T-helper 17 cell (primary cell): ENCODE measurements around the gene KLHL40. TPM values are rescaled to one million over a fixed set of nuclear protein-coding genes. Genes with fewer than 3 reads are reported as not detected.

Experiments
- ATAC-seq: fragments of 150-1000 bp; cut with Tn5 transposase; 2 replicates; pipeline ENCODE4 v1.10.0; 2021; ENCODE audit warnings: mild to moderate bottlenecking, moderate library complexity
- DNase-seq, 3 donors: peaks; one replicate each; pipeline versions ENCODE4 v3.0.0 to v3.0.0-alpha.2; 2020 to 2021
- H3K9me3 ChIP-seq: one replicate; pipeline ENCODE4 v1.7.0; 2013; ENCODE audit warnings: low read length, mild to moderate bottlenecking; ENCODE audit not compliant: control insufficient read depth, poor library complexity, severe bottlenecking
- H3K27ac Mint-ChIP-seq: one replicate; pipeline ENCODE4 v1.8.0; 2022; ENCODE audit warnings: mild to moderate bottlenecking, moderate library complexity, mixed read lengths
- H3K27me3 Mint-ChIP-seq: one replicate; pipeline ENCODE4 v1.8.0; 2022; ENCODE audit warnings: mixed read lengths
- H3K36me3 Mint-ChIP-seq: one replicate; pipeline ENCODE4 v1.8.0; 2022; ENCODE audit warnings: low read depth, mixed read lengths
- H3K4me1 Mint-ChIP-seq: one replicate; pipeline ENCODE4 v1.8.0; 2022; ENCODE audit warnings: mild to moderate bottlenecking, mixed read lengths
- H3K4me3 Mint-ChIP-seq: one replicate; pipeline ENCODE4 v1.8.0; 2022; ENCODE audit warnings: mild to moderate bottlenecking, moderate library complexity, mixed read lengths
- total RNA-seq, 4 donors: library from RNA in 2 of 4; stranded (reverse) in 2 of 4; gene quantifications; one replicate each; pipeline ENCODE4 v1.2.3 and lab custom pipeline; 2022 to 2026

Gene KLHL40
- total RNA-seq, 2 donors from 2014 or later: not detected

DNA sequence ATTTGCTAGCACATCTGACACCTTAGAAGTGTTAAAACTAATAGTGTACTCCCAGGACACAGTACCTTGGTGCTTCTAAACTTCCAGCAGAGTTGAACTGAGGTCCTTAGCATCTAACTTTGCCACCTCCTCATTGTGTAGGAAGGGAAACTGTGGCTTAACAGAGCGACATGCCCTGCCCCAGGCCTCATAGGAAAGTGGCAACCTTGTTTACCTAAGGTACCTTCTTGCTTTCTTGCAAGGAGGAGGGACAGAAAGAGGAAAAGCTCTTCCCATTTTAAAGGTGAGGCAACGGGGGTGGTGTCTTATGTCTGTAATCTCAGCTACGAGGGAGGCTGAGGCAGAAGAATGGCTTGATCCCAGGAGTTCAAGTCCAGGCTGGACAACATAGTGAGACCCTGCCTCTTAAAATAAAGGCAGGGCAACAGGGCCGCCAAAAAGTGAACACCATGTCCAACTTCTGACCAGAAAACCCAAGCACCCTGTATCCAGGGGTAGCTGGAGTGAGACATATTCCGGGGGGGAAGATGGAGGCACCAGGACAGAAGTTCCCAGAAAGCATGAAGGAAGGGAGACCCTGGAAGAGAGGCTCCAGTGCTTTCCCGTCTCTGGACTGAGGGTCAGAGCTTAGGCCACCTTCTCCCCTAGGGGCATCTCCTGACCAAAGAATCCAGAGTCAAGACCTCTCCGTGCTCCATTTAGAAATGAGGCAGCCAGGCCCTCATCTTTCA is 540 bp upstream of the KLHL40 start:
- no peak for DNase-seq

DNA sequence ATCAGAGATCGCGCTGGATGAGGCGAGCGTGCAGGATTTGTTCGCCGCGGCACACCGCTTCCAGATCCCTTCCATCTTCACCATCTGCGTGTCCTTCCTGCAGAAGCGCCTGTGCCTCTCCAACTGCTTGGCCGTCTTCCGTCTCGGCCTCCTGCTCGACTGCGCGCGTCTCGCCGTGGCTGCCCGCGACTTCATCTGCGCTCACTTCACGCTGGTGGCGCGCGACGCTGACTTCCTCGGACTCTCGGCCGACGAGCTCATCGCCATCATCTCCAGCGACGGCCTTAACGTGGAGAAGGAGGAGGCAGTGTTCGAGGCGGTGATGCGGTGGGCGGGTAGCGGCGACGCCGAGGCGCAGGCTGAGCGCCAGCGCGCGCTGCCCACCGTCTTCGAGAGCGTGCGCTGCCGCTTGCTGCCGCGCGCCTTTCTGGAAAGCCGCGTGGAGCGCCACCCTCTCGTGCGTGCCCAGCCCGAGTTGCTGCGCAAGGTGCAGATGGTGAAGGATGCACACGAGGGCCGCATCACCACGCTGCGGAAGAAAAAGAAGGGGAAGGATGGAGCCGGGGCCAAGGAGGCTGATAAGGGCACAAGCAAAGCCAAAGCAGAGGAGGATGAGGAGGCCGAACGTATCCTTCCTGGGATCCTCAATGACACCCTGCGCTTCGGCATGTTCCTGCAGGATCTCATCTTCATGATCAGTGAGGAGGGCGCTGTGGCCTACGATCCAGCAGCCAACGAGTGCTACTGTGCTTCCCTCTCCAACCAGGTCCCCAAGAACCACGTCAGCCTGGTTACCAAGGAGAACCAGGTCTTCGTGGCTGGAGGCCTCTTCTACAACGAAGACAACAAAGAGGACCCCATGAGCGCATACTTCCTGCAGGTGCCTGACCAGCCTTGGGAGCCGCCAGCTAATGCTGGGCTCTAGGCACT is 819 bp downstream of the KLHL40 start:
- no peaks in the 10 kb centered on the region for H3K9me3 ChIP-seq
- H3K27ac Mint-ChIP-seq: no peak overlapping the region
- H3K4me1 Mint-ChIP-seq: peaks cover 6% of the 10 kb centered on the region
- no peaks in the 10 kb centered on the region for H3K36me3 Mint-ChIP-seq
- H3K27me3 Mint-ChIP-seq: peaks cover 29% of the 10 kb centered on the region
- H3K4me3 Mint-ChIP-seq: no peak overlapping the region
- ATAC-seq (no peak), DNase-seq (no peak)

More for the DNA sequence above, 540 bp upstream of the KLHL40 start:
- H3K27me3 Mint-ChIP-seq: peaks cover 30% of the 10 kb centered on the region
- no peaks in the 10 kb centered on the region for H3K9me3 ChIP-seq
- no peaks in the 10 kb centered on the region for H3K36me3 Mint-ChIP-seq
- H3K4me1 Mint-ChIP-seq: peaks cover 6% of the 10 kb centered on the region
- no peak overlapping the region for H3K4me3 Mint-ChIP-seq
- no peak for ATAC-seq
- H3K27ac Mint-ChIP-seq: no peak overlapping the region

DNA sequence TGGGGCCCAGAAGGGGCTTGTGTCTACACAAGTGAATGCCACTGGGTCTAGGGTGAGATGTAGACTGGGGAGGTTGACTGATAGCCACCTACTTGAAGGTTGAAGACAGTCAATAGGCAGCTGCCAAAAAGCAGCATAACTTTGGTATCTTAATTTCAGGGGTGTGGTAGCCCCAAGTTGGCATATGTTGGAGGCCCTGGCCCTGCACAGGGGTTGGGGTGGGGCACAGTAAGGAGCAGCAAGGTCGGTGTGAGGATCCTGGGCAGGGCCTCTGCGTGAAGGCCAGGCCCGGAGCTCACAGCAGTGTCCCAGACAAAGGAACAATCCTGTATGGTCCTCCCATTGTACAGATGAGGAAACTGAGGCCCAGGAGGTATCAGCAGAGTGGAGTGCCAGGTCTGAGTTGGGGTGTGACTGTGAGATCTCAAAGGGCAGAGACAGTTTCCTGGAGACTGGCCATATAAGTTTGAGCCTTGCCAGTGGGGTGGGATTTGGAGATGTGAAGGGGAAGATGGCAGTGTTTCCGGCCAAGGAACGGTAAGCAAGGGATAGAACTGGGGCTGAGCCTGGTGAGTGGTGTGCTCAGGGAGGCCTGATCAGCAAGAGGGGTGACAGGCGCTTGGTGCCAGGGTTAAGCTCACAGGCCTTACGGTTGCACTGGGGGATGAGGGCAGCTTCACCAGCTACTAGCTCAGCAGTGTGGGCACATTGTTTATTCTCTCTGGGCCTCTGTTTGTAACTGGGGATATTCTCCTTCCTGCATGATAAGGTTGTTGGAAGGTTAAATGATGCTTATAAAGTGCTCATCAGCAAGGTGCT is 1.7 kb downstream of the KLHL40 start:
- Mint-ChIP-seq H3K4me3 (peak overlapping the region; percentile 32), H3K36me3 (no peaks in the 10 kb centered on the region), H3K27me3 (peaks cover 24% of the 10 kb centered on the region), H3K4me1 (peaks cover 3% of the 10 kb centered on the region), H3K27ac (no peak overlapping the region)
- no peak for DNase-seq
- ATAC-seq: no peak
- no peaks in the 10 kb centered on the region for H3K9me3 ChIP-seq

DNA sequence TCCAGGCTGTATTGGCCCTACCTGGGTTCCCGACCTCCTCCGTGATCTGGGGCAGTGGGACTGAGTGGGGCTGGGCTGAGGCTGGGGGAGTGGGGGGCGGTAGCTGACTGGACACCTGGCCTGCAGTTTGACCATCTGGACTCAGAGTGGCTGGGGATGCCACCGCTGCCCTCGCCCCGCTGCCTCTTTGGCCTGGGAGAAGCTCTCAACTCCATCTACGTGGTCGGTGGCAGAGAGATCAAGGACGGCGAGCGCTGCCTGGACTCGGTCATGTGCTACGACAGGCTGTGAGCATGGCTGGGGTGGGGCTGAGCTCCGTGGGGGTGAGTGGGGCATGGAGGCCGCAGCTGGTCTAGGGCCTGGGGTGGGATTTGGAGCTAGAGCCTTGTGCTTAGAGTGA is 2.7 kb downstream of the KLHL40 start:
- peaks cover 3% of the 10 kb centered on the region for H3K4me1 Mint-ChIP-seq
- DNase-seq (no peak), ATAC-seq (no peak)
- H3K36me3 Mint-ChIP-seq: no peaks in the 10 kb centered on the region
- H3K9me3 ChIP-seq: no peaks in the 10 kb centered on the region
- H3K4me3 Mint-ChIP-seq: no peak overlapping the region
- peaks cover 19% of the 10 kb centered on the region for H3K27me3 Mint-ChIP-seq
- no peak overlapping the region for H3K27ac Mint-ChIP-seq

DNA sequence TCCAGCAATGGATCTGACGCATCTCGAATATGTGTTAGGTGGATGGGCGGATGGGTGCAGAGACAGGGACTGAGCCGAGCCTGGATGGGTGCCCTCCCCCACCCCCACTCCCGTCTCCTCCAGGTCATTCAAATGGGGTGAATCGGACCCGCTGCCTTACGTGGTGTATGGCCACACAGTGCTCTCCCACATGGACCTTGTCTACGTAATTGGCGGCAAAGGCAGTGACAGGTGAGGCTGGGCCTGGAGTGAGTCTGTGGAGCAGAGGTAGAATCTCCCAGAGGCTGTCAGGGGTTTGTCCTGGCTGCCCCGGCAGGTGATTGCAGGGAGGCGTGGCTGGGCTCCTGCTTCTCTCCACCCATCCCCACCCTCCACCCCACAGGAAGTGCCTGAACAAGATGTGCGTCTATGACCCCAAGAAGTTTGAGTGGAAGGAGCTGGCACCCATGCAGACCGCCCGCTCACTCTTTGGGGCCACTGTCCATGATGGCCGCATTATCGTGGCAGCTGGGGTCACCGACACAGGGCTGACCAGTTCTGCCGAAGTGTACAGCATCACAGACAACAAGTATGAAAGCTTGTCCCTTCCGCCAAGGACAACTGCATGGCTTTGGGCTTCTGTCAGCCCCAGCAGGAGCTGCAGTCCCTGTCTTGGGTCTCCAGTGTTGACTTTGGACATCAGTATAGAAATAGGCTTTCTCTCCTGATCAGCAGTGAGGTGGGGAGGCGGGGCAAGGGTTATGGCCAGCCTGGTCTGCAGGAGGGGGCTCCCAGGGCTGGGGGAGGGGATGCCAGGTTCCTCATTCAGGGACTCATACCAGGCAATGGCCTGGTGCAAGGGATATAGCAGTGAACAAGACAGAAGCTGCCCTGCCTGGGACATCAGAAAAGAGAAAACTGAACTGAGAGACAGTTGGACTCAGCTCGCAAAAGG is 3.4 kb downstream of the KLHL40 start:
- H3K4me1 Mint-ChIP-seq: peaks cover 3% of the 10 kb centered on the region
- no peak overlapping the region for H3K4me3 Mint-ChIP-seq
- no peaks in the 10 kb centered on the region for H3K36me3 Mint-ChIP-seq
- no peaks in the 10 kb centered on the region for H3K9me3 ChIP-seq
- ATAC-seq: no peak
- no peak for DNase-seq
- H3K27ac Mint-ChIP-seq: no peak overlapping the region
- H3K27me3 Mint-ChIP-seq: peaks cover 13% of the 10 kb centered on the region

DNA sequence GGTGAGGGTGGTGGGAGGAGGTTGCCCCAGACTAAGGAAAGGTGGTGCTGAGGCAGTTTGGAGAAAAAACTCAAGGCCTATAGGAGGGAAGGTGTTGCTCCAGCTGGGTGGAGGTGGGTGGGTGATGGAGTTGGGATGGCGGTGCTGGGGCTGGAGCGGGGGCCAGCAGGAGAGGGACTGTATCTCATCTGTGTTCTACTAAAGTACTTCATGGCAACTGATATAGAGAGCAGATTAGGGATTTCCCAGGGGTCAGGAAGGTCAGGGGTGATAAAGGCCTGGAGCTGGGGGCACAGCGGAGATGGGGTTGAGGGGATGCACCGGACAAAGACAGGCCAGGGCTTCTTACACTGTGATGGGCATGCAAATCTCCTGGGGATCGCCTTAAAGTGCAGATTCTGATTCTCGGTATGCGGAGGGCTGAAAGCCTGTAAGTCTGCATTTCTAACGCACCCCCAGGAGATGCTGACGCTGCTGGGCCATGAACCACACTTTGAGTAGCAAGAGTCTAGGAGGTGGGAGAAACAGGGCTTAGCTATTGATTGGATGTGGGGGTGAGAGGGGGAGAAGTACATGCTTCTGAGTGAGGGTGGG is 4.2 kb downstream of the KLHL40 start:
- peaks cover 13% of the 10 kb centered on the region for H3K27me3 Mint-ChIP-seq
- H3K27ac Mint-ChIP-seq: no peak overlapping the region
- H3K4me1 Mint-ChIP-seq: peaks cover 3% of the 10 kb centered on the region
- H3K36me3 Mint-ChIP-seq: no peaks in the 10 kb centered on the region
- H3K4me3 Mint-ChIP-seq: no peak overlapping the region
- no peaks in the 10 kb centered on the region for H3K9me3 ChIP-seq
- no peak for DNase-seq
- no peak for ATAC-seq

DNA sequence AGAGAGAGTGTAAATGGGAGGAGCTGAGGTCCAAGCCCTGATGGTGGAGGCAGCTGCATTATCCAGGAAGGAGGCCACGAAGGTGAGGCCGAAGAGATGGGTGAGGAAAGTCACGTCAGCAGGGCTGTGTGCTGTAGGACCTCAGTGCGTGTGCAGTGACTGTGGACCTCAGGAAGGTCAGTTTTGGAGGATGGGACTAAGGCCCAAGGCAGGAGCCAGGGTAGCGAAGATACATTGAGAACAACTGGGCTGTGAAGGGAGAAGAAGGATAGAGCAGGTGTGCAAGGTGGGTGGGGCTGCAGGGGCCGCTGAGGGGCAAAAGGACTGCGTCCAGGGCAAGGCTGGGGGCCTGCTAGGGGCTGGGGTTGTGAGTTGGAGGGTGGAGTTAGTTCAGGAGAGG is 4.9 kb downstream of the KLHL40 start:
- Mint-ChIP-seq H3K36me3 (no peaks in the 10 kb centered on the region), H3K27ac (no peak overlapping the region), H3K27me3 (peaks cover 13% of the 10 kb centered on the region), H3K4me1 (peaks cover 3% of the 10 kb centered on the region), H3K4me3 (no peak overlapping the region)
- ATAC-seq: no peak
- H3K9me3 ChIP-seq: no peaks in the 10 kb centered on the region
- no peak for DNase-seq

DNA sequence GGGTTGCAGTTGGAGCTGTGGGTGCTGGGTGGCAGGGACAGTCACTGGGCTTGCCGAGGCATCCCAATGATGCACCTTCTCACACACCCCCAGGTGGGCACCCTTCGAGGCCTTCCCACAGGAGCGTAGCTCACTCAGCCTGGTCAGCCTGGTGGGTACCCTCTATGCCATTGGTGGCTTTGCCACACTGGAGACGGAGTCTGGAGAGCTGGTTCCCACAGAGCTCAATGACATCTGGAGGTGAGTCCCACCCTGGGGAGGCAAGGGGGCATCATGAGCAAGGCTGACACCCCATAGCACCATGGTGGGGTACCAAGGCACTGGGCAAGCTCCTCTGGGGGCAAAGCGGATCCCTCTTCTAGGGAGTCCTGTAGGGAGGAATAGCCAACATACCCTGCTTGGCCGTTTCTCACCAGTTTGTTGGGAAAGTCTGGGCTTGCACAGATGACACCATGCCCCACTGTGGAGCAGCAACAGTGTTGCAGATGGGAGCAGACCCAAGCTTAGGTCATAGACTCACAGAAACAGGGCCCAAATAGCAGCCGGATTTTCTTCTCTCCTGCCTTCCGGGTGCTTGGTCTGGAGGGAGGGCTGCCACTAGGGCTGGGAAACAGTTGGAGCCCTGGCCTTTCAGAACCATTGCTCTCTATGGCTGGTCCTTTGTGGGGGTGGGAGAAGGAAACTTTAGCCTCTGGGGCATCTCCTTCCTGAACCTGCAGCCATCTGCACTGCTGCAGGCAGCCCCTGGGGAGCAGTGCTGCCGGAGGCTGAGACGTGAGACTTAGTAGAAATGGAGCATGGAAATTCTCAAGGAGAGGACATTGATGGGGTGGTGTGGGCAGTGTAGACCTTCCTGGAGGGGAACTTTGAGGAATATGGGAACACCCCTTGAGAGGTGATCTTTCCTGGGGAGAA is 5.7 kb downstream of the KLHL40 start:
- Mint-ChIP-seq H3K27ac (no peak overlapping the region), H3K4me1 (peaks cover under 1% of the 10 kb centered on the region), H3K27me3 (peaks cover 8% of the 10 kb centered on the region), H3K4me3 (no peak overlapping the region), H3K36me3 (no peaks in the 10 kb centered on the region)
- no peak for ATAC-seq
- H3K9me3 ChIP-seq: no peaks in the 10 kb centered on the region
- DNase-seq: no peak

DNA sequence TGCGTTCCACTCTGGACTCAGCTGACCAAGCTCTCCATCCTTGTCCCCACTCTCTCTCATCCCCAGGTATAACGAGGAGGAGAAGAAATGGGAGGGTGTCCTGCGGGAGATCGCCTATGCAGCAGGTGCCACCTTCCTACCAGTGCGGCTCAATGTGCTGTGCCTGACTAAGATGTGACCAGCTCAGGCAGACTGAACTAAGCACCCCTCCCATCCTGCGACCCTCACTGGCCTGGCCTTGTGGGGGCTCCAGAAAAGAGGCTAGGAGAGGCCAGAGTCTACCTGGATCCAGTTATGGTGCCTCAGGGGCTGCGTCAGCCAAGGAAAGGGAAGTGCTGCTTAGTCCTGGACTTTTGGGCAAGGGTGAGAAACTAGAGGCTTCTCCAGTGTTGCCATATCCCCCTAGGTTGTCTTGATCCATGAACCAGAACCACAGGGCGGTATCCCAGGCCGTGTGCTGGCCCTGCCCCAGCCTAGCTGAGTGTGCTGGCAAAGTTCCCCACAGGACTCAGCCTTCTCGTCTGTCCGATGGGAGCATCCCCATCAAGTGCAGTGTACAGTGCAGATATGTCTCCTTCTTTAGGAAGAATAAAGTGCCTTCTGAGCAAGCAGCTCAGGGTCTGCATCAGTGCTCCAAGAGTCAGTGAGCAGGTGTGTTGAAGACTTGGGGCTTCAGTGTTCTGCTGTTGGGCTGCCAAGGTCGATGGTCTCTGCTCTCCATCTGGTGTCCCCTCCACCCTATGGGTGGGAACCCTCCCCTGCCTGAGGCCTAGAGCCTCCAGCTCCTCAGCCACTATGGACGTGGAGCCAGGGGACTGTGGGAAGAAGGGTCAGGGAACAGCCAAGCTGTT is 6.7 kb downstream of the KLHL40 start:
- ATAC-seq (no peak), DNase-seq (no peak)
- no peaks in the 10 kb centered on the region for H3K36me3 Mint-ChIP-seq
- peaks cover 5% of the 10 kb centered on the region for H3K27me3 Mint-ChIP-seq
- H3K9me3 ChIP-seq: no peaks in the 10 kb centered on the region
- H3K4me1 Mint-ChIP-seq: no peaks in the 10 kb centered on the region
- no peak overlapping the region for H3K4me3 Mint-ChIP-seq
- H3K27ac Mint-ChIP-seq: no peak overlapping the region

DNA sequence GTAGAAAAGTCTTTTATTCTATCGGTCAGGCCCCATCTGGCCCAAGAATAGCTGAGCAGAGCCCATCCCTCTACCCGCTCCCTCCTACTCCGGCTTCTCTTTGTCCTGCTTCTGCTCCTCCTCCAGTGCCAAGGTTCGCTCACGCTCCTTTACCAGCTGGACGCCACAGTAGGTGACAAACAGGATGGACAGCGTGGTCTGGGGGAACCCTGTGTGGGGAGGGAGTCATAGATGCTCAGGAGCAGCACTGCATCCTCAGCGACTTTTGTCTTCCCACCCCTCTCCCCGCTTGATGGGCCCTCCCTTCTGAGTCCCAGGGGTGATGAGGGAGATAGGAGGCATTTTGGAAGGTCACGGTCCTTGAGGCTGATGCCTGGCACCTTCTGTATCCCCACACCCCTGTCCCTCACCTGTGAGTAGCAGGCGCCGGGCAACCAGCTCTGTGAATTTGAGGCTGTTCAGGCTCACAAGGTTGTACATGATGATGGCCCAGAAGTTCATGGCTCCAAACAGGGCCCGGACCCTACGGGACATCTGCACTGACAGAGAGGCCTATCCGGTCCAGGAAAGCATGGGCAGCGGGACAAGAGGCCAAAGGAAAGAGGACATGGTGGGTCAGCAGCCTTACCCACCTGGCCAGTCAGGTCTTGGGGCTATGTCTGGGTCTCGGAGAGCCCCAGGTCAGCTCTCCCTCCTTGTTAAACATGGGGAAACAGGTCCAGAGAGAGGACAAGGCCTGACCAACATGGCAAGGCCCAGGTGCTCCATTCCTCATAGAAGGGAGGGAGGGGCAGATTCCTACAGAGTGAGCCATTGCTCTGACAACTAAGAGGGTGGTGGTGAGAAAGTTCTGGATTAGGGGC is 7.6 kb downstream of the KLHL40 start:
- Mint-ChIP-seq H3K36me3 (no peaks in the 10 kb centered on the region), H3K27ac (no peak overlapping the region), H3K4me1 (no peaks in the 10 kb centered on the region), H3K27me3 (peaks cover 5% of the 10 kb centered on the region), H3K4me3 (no peak overlapping the region)
- DNase-seq (no peak), ATAC-seq (no peak)
- H3K9me3 ChIP-seq: no peaks in the 10 kb centered on the region
